Nephron progenitor cell (in vitro differentiated cells): Measurements from ENCODE around the gene FOXK2.
A peak's percentile ranks its signal among the peaks of the same experiment; 100 is the strongest.

ENCODE experiments used
- DNase-seq: peaks from one replicate; pipeline ENCODE4 v3.0.0; 2021
- H3K27ac Mint-ChIP-seq: 2 replicates; pipeline ENCODE4 v1.8.0; 2021; ENCODE audit warnings: mild to moderate bottlenecking, moderate library complexity, mixed read lengths
- H3K27me3 Mint-ChIP-seq: 2 replicates; pipeline ENCODE4 v1.8.0; 2021; ENCODE audit warnings: mild to moderate bottlenecking, low read depth, mixed read lengths; ENCODE audit not compliant: poor library complexity
- H3K36me3 Mint-ChIP-seq: 2 replicates; pipeline ENCODE4 v1.8.0; 2021; ENCODE audit warnings: low read depth, mixed read lengths
- H3K4me1 Mint-ChIP-seq: 2 replicates; pipeline ENCODE4 v1.8.0; 2021; ENCODE audit warnings: mixed read lengths
- H3K4me3 Mint-ChIP-seq: 2 replicates; pipeline ENCODE4 v1.8.0; 2021; ENCODE audit warnings: mild to moderate bottlenecking, moderate library complexity, mixed read lengths
- H3K9me3 Mint-ChIP-seq: 2 replicates; pipeline ENCODE4 v1.8.0; 2021; ENCODE audit warnings: mild to moderate bottlenecking, moderate library complexity, mixed read lengths
- TF ChIP-seq, protein P1 (sequence below): fragments of 200-600 bp; sonication (generic); IDR thresholded peaks from 2 replicates; pipeline ENCODE4 v1.5.0; 2021; ENCODE audit warnings: antibody characterized with exemption

FOXK2 gene

DNA sequence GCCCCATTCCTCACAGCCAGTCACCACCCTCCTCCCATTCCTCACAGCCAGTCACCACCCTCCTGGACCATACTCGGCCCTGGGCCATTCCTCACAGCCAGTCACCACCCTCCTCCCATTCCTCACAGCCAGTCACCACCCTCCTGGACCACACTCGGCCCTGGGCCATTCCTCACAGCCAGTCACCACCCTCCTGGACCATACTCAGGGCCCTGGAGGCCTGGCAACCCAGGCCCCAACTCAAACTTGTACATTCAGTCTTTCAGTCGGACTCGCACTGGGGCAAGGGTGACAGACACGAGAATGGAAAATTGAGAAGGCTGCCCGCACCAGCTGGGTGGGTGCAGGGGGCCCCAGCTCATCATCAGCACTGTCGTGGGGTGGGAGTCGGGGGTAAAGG is 30.4 kb upstream of the FOXK2 start:
- TF ChIP-seq, protein P1, sequence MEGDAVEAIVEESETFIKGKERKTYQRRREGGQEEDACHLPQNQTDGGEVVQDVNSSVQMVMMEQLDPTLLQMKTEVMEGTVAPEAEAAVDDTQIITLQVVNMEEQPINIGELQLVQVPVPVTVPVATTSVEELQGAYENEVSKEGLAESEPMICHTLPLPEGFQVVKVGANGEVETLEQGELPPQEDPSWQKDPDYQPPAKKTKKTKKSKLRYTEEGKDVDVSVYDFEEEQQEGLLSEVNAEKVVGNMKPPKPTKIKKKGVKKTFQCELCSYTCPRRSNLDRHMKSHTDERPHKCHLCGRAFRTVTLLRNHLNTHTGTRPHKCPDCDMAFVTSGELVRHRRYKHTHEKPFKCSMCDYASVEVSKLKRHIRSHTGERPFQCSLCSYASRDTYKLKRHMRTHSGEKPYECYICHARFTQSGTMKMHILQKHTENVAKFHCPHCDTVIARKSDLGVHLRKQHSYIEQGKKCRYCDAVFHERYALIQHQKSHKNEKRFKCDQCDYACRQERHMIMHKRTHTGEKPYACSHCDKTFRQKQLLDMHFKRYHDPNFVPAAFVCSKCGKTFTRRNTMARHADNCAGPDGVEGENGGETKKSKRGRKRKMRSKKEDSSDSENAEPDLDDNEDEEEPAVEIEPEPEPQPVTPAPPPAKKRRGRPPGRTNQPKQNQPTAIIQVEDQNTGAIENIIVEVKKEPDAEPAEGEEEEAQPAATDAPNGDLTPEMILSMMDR, result no peak
- Mint-ChIP-seq H3K27me3 (peaks cover 11% of the 10 kb centered on the region), H3K27ac (no peak overlapping the region), H3K36me3 (peaks cover 42% of the 10 kb centered on the region), H3K4me3 (no peak overlapping the region), H3K4me1 (peaks cover 15% of the 10 kb centered on the region), H3K9me3 (no peaks in the 10 kb centered on the region)
- DNase-seq, result no peak

DNA sequence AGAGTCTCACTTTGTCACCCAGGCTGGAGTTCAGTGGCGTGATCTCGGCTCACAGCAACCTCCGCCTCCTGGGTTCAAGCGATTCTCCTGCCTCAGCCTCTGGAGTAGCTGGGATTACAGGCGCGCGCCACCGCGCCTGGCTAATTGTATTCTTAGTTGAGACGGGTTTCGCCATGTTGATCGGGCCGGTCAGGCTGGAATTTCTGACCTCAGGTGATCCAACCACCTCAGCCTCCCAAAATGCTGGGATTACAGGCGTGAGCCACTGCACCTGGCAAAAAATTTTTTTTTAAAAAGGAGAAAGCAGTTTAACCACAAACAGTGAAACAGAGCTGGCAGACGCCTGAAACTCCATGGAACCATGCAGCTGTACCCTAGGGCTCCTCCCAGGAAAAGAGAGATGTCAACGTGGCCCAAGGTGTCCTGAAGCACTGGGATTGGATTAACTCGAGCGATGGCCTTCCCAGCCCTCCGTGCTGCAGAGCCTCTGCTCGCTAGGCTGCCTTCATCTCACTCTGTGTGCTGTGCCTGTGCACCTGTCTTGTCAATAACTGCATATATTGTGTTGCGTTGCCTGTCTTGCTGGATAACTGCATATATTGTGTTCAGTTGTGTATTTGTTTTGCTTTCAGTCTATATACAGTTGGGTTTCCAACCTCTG is 29.6 kb upstream of the FOXK2 start:
- Mint-ChIP-seq H3K36me3 (peaks cover 35% of the 10 kb centered on the region), H3K4me1 (peaks cover 18% of the 10 kb centered on the region), H3K27me3 (peaks cover 19% of the 10 kb centered on the region), H3K4me3 (no peak overlapping the region), H3K9me3 (no peaks in the 10 kb centered on the region), H3K27ac (peak overlapping the region; percentile 65)
- TF ChIP-seq, protein P1, result no peak
- DNase-seq, result no peak

GRCh38 chr17:82490512-82491195 is 28.9 kb upstream of the FOXK2 start:
- no peak overlapping the region for H3K4me3 Mint-ChIP-seq
- peak overlapping the region; percentile 65 for H3K27ac Mint-ChIP-seq
- H3K9me3 Mint-ChIP-seq, result no peaks in the 10 kb centered on the region
- TF ChIP-seq, protein P1, result no peak
- H3K4me1 Mint-ChIP-seq, result peaks cover 18% of the 10 kb centered on the region
- no peak for DNase-seq
- H3K27me3 Mint-ChIP-seq, result peaks cover 19% of the 10 kb centered on the region
- H3K36me3 Mint-ChIP-seq, result peaks cover 28% of the 10 kb centered on the region

GRCh38 chr17:82491196-82491530 is 28.4 kb upstream of the FOXK2 start:
- no peak for DNase-seq
- TF ChIP-seq, protein P1, result no peak
- no peaks in the 10 kb centered on the region for H3K9me3 Mint-ChIP-seq
- H3K36me3 Mint-ChIP-seq, result peaks cover 25% of the 10 kb centered on the region
- peaks cover 14% of the 10 kb centered on the region for H3K4me1 Mint-ChIP-seq
- peak overlapping the region; percentile 75 for H3K27ac Mint-ChIP-seq
- H3K4me3 Mint-ChIP-seq, result no peak overlapping the region
- peaks cover 21% of the 10 kb centered on the region for H3K27me3 Mint-ChIP-seq

DNA sequence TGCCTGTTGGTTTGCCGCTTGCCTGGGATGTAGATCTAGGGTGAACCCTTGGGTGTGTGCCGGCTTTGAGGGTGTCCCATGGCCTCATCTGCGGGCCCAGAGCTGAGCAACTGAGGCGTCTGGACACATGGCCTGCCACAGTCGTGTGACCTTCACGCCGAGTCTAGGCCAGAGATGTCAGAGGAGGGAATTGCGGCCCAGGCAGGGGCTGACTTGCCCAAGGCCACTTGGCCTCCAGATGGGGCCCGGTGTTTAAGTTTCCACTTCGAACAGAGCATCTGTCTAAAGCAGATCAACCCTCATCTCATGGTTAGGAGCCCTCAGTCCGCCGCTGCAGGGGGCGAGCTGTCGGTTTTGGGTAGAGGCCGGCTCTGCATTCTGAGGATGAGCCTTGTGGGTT is 28.0 kb upstream of the FOXK2 start:
- peaks cover 22% of the 10 kb centered on the region for H3K36me3 Mint-ChIP-seq
- DNase-seq, result no peak
- H3K9me3 Mint-ChIP-seq, result no peaks in the 10 kb centered on the region
- H3K4me3 Mint-ChIP-seq, result no peak overlapping the region
- TF ChIP-seq, protein P1, result no peak
- H3K4me1 Mint-ChIP-seq, result peaks cover 10% of the 10 kb centered on the region
- peaks cover 23% of the 10 kb centered on the region for H3K27me3 Mint-ChIP-seq
- peak overlapping the region; percentile 75 for H3K27ac Mint-ChIP-seq
